ENCODE measurements around the gene CDH23. TPM values are rescaled to one million over a fixed set of nuclear protein-coding genes. Genes with fewer than 3 reads are reported as not detected.

CDH23 gene
- total RNA-seq, 1 experiment from 2014 or later = 0.02 TPM

DNA sequence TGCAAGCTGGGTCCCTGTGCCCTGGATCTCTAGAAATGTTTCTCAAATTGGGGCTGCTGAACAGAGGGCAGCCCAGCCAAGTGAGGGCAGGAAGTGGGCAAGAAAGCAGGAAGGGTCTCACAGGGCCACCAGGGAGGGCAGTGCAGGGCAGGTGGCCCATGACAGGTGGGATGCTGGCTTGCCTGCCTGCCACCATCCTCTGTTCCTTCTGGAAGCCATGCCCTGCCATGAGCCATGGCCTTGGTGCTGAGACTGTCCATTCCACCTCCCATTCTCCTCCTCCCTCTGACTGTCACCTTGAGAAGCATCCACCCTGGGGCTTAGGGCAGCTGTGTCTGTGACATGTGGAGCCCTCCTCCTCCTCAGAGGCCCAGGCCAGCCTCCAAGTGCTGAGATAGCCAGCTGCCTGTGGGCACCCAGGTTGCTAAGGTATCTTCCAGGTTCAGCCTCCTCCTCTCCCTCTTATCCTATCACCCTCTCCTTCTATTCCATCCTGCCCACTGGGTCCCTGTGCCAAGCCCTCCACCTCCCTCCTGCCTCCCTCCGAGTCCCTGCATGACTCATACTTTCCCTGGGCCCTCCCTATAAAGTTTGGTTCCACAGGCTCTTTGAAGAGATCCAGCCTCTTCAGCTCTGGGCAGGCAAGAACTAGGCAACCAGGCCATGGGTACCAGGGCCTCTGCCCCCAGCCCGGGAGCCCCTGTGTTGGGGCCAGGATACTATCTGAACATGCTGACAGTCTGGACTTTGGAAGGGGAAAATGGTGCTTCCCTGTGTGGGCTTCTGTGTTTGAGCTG, 375.3 kb downstream of the CDH23 start:
- no peak overlapping the region for H3K4me3 Mint-ChIP-seq (ENCODE audit: unreplicated experiment)
- TF ChIP-seq, protein P1, sequence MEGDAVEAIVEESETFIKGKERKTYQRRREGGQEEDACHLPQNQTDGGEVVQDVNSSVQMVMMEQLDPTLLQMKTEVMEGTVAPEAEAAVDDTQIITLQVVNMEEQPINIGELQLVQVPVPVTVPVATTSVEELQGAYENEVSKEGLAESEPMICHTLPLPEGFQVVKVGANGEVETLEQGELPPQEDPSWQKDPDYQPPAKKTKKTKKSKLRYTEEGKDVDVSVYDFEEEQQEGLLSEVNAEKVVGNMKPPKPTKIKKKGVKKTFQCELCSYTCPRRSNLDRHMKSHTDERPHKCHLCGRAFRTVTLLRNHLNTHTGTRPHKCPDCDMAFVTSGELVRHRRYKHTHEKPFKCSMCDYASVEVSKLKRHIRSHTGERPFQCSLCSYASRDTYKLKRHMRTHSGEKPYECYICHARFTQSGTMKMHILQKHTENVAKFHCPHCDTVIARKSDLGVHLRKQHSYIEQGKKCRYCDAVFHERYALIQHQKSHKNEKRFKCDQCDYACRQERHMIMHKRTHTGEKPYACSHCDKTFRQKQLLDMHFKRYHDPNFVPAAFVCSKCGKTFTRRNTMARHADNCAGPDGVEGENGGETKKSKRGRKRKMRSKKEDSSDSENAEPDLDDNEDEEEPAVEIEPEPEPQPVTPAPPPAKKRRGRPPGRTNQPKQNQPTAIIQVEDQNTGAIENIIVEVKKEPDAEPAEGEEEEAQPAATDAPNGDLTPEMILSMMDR (IDR thresholded peaks at IDR 0.05; ENCODE audit: unreplicated experiment) = no peak
- peaks cover 26% of the 10 kb centered on the region for H3K4me1 Mint-ChIP-seq (ENCODE audit: insufficient read depth, unreplicated experiment)
- no peaks in the 10 kb centered on the region for H3K9me3 Mint-ChIP-seq (ENCODE audit: unreplicated experiment)
- POLR2A ChIA-PET = interaction anchor here (0.7 to 1.5 kb wide), 2 partner anchors 43 to 92 kb away, joined by 3 to 5 read pairs; no protein-coding TSS in a partner anchor
- no peak overlapping the region for H3K27ac Mint-ChIP-seq (ENCODE audit: low read depth, unreplicated experiment)
- intact Hi-C loops (cut with micrococcal nuclease) = loop anchor here (5.0 kb wide), 1 partner anchor 60 kb away; no protein-coding TSS in a partner anchor
- no TSS peak for BruUV-seq (replicated peaks)
- CTCF ChIA-PET = interaction anchor here (0.6 to 1.0 kb wide), 3 partner anchors 42 to 436 kb away, joined by 3 to 4 read pairs (median 3); no protein-coding TSS in a partner anchor
- no peaks in the 10 kb centered on the region for H3K27me3 Mint-ChIP-seq (ENCODE audit: insufficient read depth, unreplicated experiment)
- H3K36me3 Mint-ChIP-seq (ENCODE audit: insufficient read depth, unreplicated experiment) = no peaks in the 10 kb centered on the region
- DNase-seq (ENCODE audit: unreplicated experiment) = peak; percentile 83

DNA sequence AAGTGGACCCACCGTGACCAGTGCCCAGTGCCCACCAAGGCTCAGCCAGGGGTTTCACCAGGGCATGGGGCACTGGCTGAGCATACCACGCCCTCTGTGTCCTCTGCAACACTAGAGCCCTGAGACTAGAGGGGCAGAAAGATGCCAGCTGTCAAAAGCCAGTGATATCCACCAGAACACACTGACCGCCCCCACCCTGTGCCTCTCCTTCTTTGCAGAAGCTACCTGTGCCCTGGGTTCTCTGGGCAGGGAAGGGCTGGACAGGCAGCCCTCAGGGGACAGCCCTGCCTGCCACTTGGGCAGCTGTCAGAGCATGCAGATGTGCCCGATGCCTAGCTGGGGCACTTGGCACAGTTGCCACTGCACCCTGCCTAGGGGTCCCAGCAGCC, 376.1 kb downstream of the CDH23 start:
- Mint-ChIP-seq H3K27me3 (ENCODE audit: insufficient read depth, unreplicated experiment) (no peaks in the 10 kb centered on the region), H3K9me3 (ENCODE audit: unreplicated experiment) (no peaks in the 10 kb centered on the region), H3K4me1 (ENCODE audit: insufficient read depth, unreplicated experiment) (peaks cover 19% of the 10 kb centered on the region), H3K36me3 (ENCODE audit: insufficient read depth, unreplicated experiment) (no peaks in the 10 kb centered on the region), H3K4me3 (ENCODE audit: unreplicated experiment) (peak overlapping the region; percentile 70), H3K27ac (ENCODE audit: low read depth, unreplicated experiment) (no peak overlapping the region)
- intact Hi-C loops (cut with micrococcal nuclease) = loop anchor here (5.0 kb wide), 1 partner anchor 61 kb away; no protein-coding TSS in a partner anchor
- no peak for DNase-seq (ENCODE audit: unreplicated experiment)
- TF ChIP-seq, protein P1 (IDR thresholded peaks at IDR 0.05; ENCODE audit: unreplicated experiment) = no peak
- CTCF ChIA-PET = interaction anchor here (0.6 to 1.9 kb wide), 10 partner anchors 8 to 502 kb away, joined by 3 to 8 read pairs (median 4); no protein-coding TSS in a partner anchor
- POLR2A ChIA-PET = interaction anchor here (0.5 to 1.9 kb wide), 7 partner anchors 10 to 124 kb away, joined by 3 to 6 read pairs (median 4); no protein-coding TSS in a partner anchor
- no TSS peak for BruUV-seq (replicated peaks)

DNA sequence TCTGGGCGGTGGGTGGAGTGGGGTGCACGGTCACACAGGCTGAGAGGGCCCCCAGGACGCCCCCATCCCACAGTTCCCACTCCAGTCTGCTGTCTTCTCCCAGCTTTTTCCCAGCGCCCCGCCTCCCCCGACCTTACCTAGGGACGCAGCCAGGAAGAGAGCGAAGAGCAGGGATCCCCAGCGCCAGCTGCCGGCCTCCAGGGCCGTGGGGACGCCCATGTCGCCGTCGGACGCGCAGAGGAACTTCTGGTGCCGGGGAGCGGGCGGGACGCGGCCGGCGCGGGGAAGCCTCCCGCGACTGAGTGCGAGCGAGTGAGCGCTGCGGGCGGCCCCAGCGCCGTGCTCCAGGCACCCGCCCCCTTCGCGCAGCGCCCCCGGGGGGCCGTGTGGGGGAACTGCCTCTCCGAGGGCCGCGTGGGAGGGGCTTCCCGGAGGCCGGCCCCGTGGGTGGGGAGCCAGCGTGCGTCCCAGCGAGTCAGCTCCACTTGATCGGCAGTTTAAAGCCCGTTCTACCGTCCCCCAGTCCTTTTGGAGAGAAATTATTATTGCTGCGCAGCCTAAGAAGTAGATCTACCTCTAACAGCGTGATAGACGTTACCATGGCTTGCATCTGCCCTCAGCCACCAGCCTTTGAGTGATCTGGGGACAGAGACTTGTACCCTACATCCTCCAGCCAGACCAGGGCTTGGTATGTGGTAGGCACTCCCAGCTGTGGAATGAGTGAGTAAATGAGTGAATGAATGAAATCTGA, 376.7 kb downstream of the CDH23 start, which contains the start of gene VSIR:
VSIR (minus strand) TSS at position 300 of the 751 bp plus-strand sequence; CDS start at position 219, 81 bp downstream.
- DNase-seq (ENCODE audit: unreplicated experiment) = peak; percentile 80
- POLR2A ChIA-PET = interaction anchor here (0.5 to 1.9 kb wide), 8 partner anchors 10 to 123 kb away, joined by 3 to 8 read pairs (median 4); partner anchors contain the start of gene PSAP
- Mint-ChIP-seq H3K27ac (ENCODE audit: low read depth, unreplicated experiment) (peak within 1 kb of the TSS; percentile 67), H3K9me3 (ENCODE audit: unreplicated experiment) (no peaks in the 10 kb centered on the region), H3K4me1 (ENCODE audit: insufficient read depth, unreplicated experiment) (peaks cover 19% of the 10 kb centered on the region), H3K27me3 (ENCODE audit: insufficient read depth, unreplicated experiment) (no peaks in the 10 kb centered on the region), H3K4me3 (ENCODE audit: unreplicated experiment) (peak within 1 kb of the TSS; percentile 70), H3K36me3 (ENCODE audit: insufficient read depth, unreplicated experiment) (no peaks in the 10 kb centered on the region)
- intact Hi-C loops (cut with micrococcal nuclease) = loop anchor here (5.0 kb wide), 1 partner anchor 61 kb away; no protein-coding TSS in a partner anchor
- CTCF ChIA-PET = interaction anchor here (0.6 to 1.9 kb wide), 11 partner anchors 9 to 502 kb away, joined by 3 to 8 read pairs (median 4); no protein-coding TSS in a partner anchor
- TF ChIP-seq, protein P1 (IDR thresholded peaks at IDR 0.05; ENCODE audit: unreplicated experiment) = peak; percentile 83
- no TSS peak for BruUV-seq (replicated peaks)
